ENCODE data around the gene ZNF763.
"Not testable (repeated sequence)": the region's sequence is repeated elsewhere in the genome, so short reads cannot be mapped to it uniquely, and the experiment has no call there.

The ZNF763 gene

GRCh38 chr19:11964858-11965645 lies at the start of gene ZNF763:
ZNF763 (plus strand) TSS chr19:11965040; CDS start chr19:11965209, 169 bp downstream.
- no peaks in the 10 kb centered on the region for H3K27me3 ChIP-seq

GRCh38 chr19:11921852-11922495 lies 42.9 kb upstream of the ZNF763 start:
- no peaks in the 10 kb centered on the region for H3K36me3 ChIP-seq
- H3K27me3 ChIP-seq, result no peaks in the 10 kb centered on the region
- H3K4me3 ChIP-seq (ENCODE audit: low read depth in 1 of 2, low read length in 1 of 2), result no peak overlapping the region
- no peak for TF ChIP-seq CTCF (IDR thresholded peaks at IDR 0.05)
- H3K27ac ChIP-seq, result no peak overlapping the region
- no peaks in the 10 kb centered on the region for H3K9me3 ChIP-seq
- peaks cover 18 to 24% of the 10 kb centered on the region in 2 experiments for H3K4me1 ChIP-seq (ENCODE audit: control insufficient read depth in 1 of 2, insufficient read depth in 1 of 2, low read depth in 1 of 2, low read length in 1 of 2)

More at GRCh38 chr19:11964858-11965645, at the start of gene ZNF763:
- TF ChIP-seq CTCF (IDR thresholded peaks at IDR 0.05), result peak; percentile 37
- Histone ChIP-seq H3K27ac (peak within 1 kb of the TSS; percentile 100), H3K4me3 (ENCODE audit: low read depth in 1 of 2, low read length in 1 of 2) (peak within 1 kb of the TSS; percentile 86 to 90), H3K36me3 (peaks cover 3% of the 10 kb centered on the region), H3K4me1 (ENCODE audit: control insufficient read depth in 1 of 2, insufficient read depth in 1 of 2, low read depth in 1 of 2, low read length in 1 of 2) (peaks cover 19 to 28% of the 10 kb centered on the region in 2 experiments), H3K9me3 (no peaks in the 10 kb centered on the region)

- H3K9me3 ChIP-seq, result no peaks in the 10 kb centered on the region
- peaks cover 5% of the 10 kb centered on the region for H3K36me3 ChIP-seq
- H3K4me1 ChIP-seq (ENCODE audit: control insufficient read depth in 1 of 2, insufficient read depth in 1 of 2, low read depth in 1 of 2, low read length in 1 of 2), result peaks cover 19 to 24% of the 10 kb centered on the region in 2 experiments
- H3K27me3 ChIP-seq, result no peaks in the 10 kb centered on the region
- peak within 1 kb of the TSS; percentile 95 to 96 for H3K4me3 ChIP-seq (ENCODE audit: low read depth in 1 of 2, low read length in 1 of 2)
- no peak for TF ChIP-seq CTCF (IDR thresholded peaks at IDR 0.05)
- peak within 1 kb of the TSS; percentile 97 for H3K27ac ChIP-seq
These were observed 39.8 kb upstream of the ZNF763 start, which contains the start of gene ZNF700 for GRCh38 chr19:11924886-11925650. ZNF700 (plus strand) TSS chr19:11925107; CDS start chr19:11925211, 104 bp downstream.

- H3K4me3 ChIP-seq (ENCODE audit: low read depth in 1 of 2, low read length in 1 of 2), result peak overlapping the region; percentile 95 to 96
- peak overlapping the region; percentile 97 for H3K27ac ChIP-seq
- not testable (repeated sequence) for H3K27me3 ChIP-seq, H3K36me3 ChIP-seq, H3K9me3 ChIP-seq
- peaks cover 19 to 24% of the 10 kb centered on the region in 2 experiments for H3K4me1 ChIP-seq (ENCODE audit: control insufficient read depth in 1 of 2, insufficient read depth in 1 of 2, low read depth in 1 of 2, low read length in 1 of 2)
These were observed 39.1 kb upstream of the ZNF763 start for GRCh38 chr19:11925651-11926187.

- Histone ChIP-seq H3K27ac (no peak overlapping the region), H3K4me3 (ENCODE audit: low read depth in 1 of 2, low read length in 1 of 2) (no peak overlapping the region), H3K27me3 (no peaks in the 10 kb centered on the region), H3K36me3 (peaks cover 5% of the 10 kb centered on the region), H3K4me1 (ENCODE audit: control insufficient read depth in 1 of 2, insufficient read depth in 1 of 2, low read depth in 1 of 2, low read length in 1 of 2) (peaks cover 19 to 24% of the 10 kb centered on the region in 2 experiments), H3K9me3 (no peaks in the 10 kb centered on the region)
- no peak for TF ChIP-seq CTCF (IDR thresholded peaks at IDR 0.05)
These were observed 37.6 kb upstream of the ZNF763 start for GRCh38 chr19:11927227-11927626.

Data from neutrophil (primary cell).